MM.1S (cell line): ENCODE results near the gene LGR5.

Experiments used
- DNase-seq: peaks from one replicate; pipeline ENCODE4 v3.0.0-alpha.2; 2015
- H2AFZ ChIP-seq: fragments of 300-600 bp; sonication (generic); 2 replicates; pipeline ENCODE4 v1.6.0; 2016; ENCODE audit warnings: antibody characterized with exemption, low read length
- H3F3A ChIP-seq: fragments of 300-600 bp; sonication (generic); 2 replicates; pipeline ENCODE4 v1.6.1; 2016; ENCODE audit warnings: mild to moderate bottlenecking, antibody characterized with exemption, low read length, moderate library complexity, mixed read lengths; ENCODE audit not compliant: insufficient read depth
- H3K27ac ChIP-seq: fragments of 300-600 bp; sonication (generic); 2 replicates; pipeline ENCODE4 v1.5.1; 2016; ENCODE audit warnings: mild to moderate bottlenecking, low read length
- H3K27me3 ChIP-seq: fragments of 300-600 bp; sonication (generic); replicated peaks from 2 replicates; pipeline ENCODE4 v1.6.0; 2016; ENCODE audit warnings: low read length; ENCODE audit not compliant: insufficient read depth
- H3K36me3 ChIP-seq: fragments of 300-600 bp; sonication (generic); replicated peaks from 2 replicates; pipeline ENCODE4 v1.6.1; 2016; ENCODE audit warnings: mild to moderate bottlenecking, low read length, mixed read lengths; ENCODE audit not compliant: insufficient read depth
- H3K4me1 ChIP-seq: fragments of 300-600 bp; sonication (generic); 2 replicates; pipeline ENCODE4 v1.6.1; 2016; ENCODE audit warnings: low read length, mixed read lengths
- H3K4me2 ChIP-seq: fragments of 300-600 bp; sonication (generic); 2 replicates; pipeline ENCODE4 v1.6.0; 2016; ENCODE audit warnings: low read depth, low read length
- H3K4me3 ChIP-seq: fragments of 300-600 bp; sonication (generic); 2 replicates; pipeline ENCODE4 v1.5.1; 2016; ENCODE audit warnings: low read length, mixed read lengths
- H3K79me2 ChIP-seq: fragments of 300-600 bp; sonication (generic); 2 replicates; pipeline ENCODE4 v1.6.1; 2016; ENCODE audit warnings: mixed run types, low read length, mixed read lengths
- H3K9ac ChIP-seq: fragments of 300-600 bp; sonication (generic); 2 replicates; pipeline ENCODE4 v1.6.1; 2016; ENCODE audit warnings: low read length, mixed read lengths
- H3K9me2 ChIP-seq: fragments of 300-600 bp; sonication (generic); replicated peaks from 2 replicates; pipeline ENCODE4 v1.6.1; 2016; ENCODE audit warnings: mild to moderate bottlenecking, low read length, mixed read lengths; ENCODE audit not compliant: insufficient read depth
- H3K9me3 ChIP-seq: fragments of 300-600 bp; sonication (generic); replicated peaks from 2 replicates; pipeline ENCODE4 v1.6.1; 2016; ENCODE audit warnings: mild to moderate bottlenecking, low read length, mixed read lengths; ENCODE audit not compliant: insufficient read depth
- H4K20me1 ChIP-seq: fragments of 300-600 bp; sonication (generic); 2 replicates; pipeline ENCODE4 v1.6.1; 2016; ENCODE audit warnings: mild to moderate bottlenecking, low read length, moderate library complexity, mixed read lengths; ENCODE audit not compliant: insufficient read depth
- EZH2 ChIP-seq: fragments of 300-600 bp; sonication (generic); optimal IDR thresholded peaks from 2 replicates; pipeline ENCODE3; 2017; ENCODE audit warnings: low read depth, mild to moderate bottlenecking, antibody characterized with exemption, low read length, mixed read lengths
- EZH2phosphoT487 ChIP-seq: fragments of 300-600 bp; sonication (generic); IDR thresholded peaks from 2 replicates; pipeline ENCODE4 v1.6.1; 2018; ENCODE audit warnings: antibody characterized with exemption, low read length
- TF ChIP-seq, protein P1 (sequence below): fragments of 300-600 bp; sonication (generic); IDR thresholded peaks from 2 replicates; pipeline ENCODE4 v1.5.1; 2016; ENCODE audit warnings: antibody characterized with exemption, low read length, mixed read lengths

The LGR5 gene

DNA sequence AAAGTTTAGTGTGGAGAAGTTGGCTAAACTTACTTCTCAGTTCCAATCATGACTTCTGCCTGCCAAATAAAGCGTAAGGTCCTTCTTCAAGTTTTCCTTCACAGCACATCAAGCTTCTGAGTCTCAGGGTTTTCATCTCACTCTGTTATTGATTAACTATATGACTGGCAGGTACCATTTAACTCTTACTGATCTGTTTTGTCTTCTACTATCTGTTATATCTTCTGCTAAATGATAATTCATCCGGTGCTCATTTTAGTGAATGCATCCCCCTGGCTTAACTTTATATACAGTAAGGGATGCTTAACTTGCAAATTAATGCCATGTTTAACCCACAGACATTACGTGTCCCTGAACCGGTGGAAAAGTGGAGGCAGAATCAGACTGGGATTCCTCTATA lies 20.7 kb downstream of the LGR5 start:
- no peak overlapping the region for H3K4me2 ChIP-seq
- H3K4me1 ChIP-seq, result no peaks in the 10 kb centered on the region
- H2AFZ ChIP-seq, result no peak overlapping the region
- H3K36me3 ChIP-seq, result no peaks in the 10 kb centered on the region
- H3K4me3 ChIP-seq, result no peak overlapping the region
- no peaks in the 10 kb centered on the region for H3K27me3 ChIP-seq
- H3K9ac ChIP-seq, result no peak overlapping the region
- H3K9me3 ChIP-seq, result no peaks in the 10 kb centered on the region
- H3F3A ChIP-seq, result no peaks in the 10 kb centered on the region
- H4K20me1 ChIP-seq, result no peaks in the 10 kb centered on the region; the same call in 1 of the 2 replicates
- DNase-seq, result no peak
- H3K27ac ChIP-seq, result no peak overlapping the region
- TF ChIP-seq EZH2phosphoT487, result no peak
- TF ChIP-seq, protein P1, sequence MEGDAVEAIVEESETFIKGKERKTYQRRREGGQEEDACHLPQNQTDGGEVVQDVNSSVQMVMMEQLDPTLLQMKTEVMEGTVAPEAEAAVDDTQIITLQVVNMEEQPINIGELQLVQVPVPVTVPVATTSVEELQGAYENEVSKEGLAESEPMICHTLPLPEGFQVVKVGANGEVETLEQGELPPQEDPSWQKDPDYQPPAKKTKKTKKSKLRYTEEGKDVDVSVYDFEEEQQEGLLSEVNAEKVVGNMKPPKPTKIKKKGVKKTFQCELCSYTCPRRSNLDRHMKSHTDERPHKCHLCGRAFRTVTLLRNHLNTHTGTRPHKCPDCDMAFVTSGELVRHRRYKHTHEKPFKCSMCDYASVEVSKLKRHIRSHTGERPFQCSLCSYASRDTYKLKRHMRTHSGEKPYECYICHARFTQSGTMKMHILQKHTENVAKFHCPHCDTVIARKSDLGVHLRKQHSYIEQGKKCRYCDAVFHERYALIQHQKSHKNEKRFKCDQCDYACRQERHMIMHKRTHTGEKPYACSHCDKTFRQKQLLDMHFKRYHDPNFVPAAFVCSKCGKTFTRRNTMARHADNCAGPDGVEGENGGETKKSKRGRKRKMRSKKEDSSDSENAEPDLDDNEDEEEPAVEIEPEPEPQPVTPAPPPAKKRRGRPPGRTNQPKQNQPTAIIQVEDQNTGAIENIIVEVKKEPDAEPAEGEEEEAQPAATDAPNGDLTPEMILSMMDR, result no peak
- no peak for TF ChIP-seq EZH2
- no peaks in the 10 kb centered on the region for H3K79me2 ChIP-seq
- no peaks in the 10 kb centered on the region for H3K9me2 ChIP-seq

DNA sequence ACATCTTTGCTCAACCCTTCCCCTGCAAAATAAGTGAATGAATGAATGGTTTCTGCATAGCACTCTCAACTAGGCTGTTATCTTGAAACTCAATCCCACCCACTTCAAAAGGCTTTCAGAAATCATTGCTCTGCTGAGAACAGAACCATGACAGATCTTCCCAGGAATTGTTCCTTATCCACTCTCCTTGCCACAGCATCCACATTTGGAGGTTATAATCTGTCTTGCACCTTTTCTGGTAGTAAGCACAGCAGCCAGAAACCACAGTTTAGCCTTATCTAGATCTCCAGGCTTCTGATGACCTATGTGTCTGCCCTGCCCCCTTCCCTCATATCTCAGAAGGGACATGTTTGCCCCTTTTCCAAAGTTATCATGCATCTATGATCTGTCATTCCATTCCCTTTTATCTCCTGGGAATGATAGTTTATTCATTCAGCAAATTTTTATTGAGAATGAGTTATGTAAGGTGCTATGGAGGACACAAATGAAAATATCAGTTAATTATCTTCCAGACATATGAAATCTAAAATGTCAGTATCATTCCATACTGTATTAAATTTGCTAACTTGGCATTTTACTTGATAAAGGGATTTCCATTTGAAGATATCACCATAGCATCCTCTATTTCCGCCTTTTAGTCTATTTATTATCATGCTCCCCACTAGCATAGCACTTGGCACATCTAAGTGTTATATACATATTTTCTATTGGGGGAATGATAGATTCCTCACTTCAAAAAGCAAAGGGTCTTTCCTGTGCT lies 21.4 kb downstream of the LGR5 start:
- no peak overlapping the region for H3K4me2 ChIP-seq
- TF ChIP-seq EZH2, result no peak
- TF ChIP-seq, protein P1, result no peak
- no peak for TF ChIP-seq EZH2phosphoT487
- no peaks in the 10 kb centered on the region for H3K4me1 ChIP-seq
- H4K20me1 ChIP-seq, result no peaks in the 10 kb centered on the region; the same call in 1 of the 2 replicates
- H3K9me3 ChIP-seq, result no peaks in the 10 kb centered on the region
- no peaks in the 10 kb centered on the region for H3K27me3 ChIP-seq
- no peak overlapping the region for H3K4me3 ChIP-seq
- no peaks in the 10 kb centered on the region for H3K36me3 ChIP-seq
- no peak overlapping the region for H3K9ac ChIP-seq
- H2AFZ ChIP-seq, result no peak overlapping the region
- no peaks in the 10 kb centered on the region for H3K79me2 ChIP-seq
- H3K27ac ChIP-seq, result no peak overlapping the region
- DNase-seq, result no peak
- no peaks in the 10 kb centered on the region for H3F3A ChIP-seq
- no peaks in the 10 kb centered on the region for H3K9me2 ChIP-seq

DNA sequence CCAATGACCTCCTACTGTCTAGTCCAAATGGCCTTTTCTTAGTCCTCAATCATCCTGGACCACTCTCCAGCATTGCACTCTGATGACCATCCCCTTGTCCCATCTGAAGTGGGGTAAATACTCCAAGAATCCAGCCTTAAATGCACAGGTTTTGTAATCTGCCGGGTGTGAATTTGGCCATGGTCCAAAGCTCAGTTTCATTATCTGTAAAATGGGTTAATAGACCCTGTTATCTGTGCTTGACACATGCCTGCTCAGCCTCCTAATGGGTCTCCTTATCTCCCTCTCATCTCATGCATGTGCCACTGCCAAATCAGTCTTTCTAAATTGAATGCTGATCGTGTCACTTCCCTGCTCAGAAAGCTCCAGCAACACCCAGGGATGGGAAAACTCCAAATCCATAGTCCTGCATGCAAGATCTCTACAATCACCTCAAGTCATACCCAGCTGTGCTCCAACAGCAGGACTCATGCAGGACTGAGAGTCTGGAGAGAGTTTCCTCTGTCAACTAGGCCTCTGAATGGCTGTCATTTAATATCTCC lies 22.3 kb downstream of the LGR5 start:
- Histone ChIP-seq H4K20me1 (no peaks in the 10 kb centered on the region), H3K79me2 (no peaks in the 10 kb centered on the region), H3K4me1 (no peaks in the 10 kb centered on the region), H3K4me2 (no peak overlapping the region), H3F3A (no peaks in the 10 kb centered on the region), H3K9me2 (no peaks in the 10 kb centered on the region), H3K27ac (no peak overlapping the region), H3K9ac (no peak overlapping the region), H2AFZ (no peak overlapping the region), H3K36me3 (no peaks in the 10 kb centered on the region), H3K27me3 (no peaks in the 10 kb centered on the region), H3K4me3 (no peak overlapping the region), H3K9me3 (no peaks in the 10 kb centered on the region)
- no peak for TF ChIP-seq EZH2
- TF ChIP-seq EZH2phosphoT487, result no peak
- TF ChIP-seq, protein P1, result no peak
- no peak for DNase-seq
